Right ventricle myocardium superior (tissue), 1 donor: ENCODE data around the gene SPAG17. TPM values are rescaled to one million over a fixed set of nuclear protein-coding genes. Genes with fewer than 3 reads are reported as not detected.

ENCODE experiments used
- ATAC-seq: fragments of 200-7000 bp; cut with Tn5 transposase; one replicate; pipeline ENCODE4 v1.9.1; 2020; ENCODE audit warnings: mild to moderate bottlenecking; ENCODE audit not compliant: poor library complexity
- DNase-seq: peaks from one replicate; pipeline ENCODE4 v3.0.0-alpha.2; 2020
- intact Hi-C: fragments of 100-400 bp; cut with DNase I; formaldehyde crosslinking; loops from one replicate; pipeline ENCODE4 v1.11.2; 2022
- total RNA-seq: library from RNA; stranded (reverse); fragmentation: NEBNext Ultra II Directional; extraction: Animal tissue kit (Norgen Biotek cat#: 25700); gene quantifications from one replicate; pipeline ENCODE4 v1.2.1, GENCODE V29; 2021
- donor health status: DM: no; HTN: yes; CAD: no; lungs with severe emphysema.

Gene SPAG17
- total RNA-seq, 1 donor from 2014 or later, result not detected

GRCh38 chr1:118023199-118023598, 161.8 kb downstream of the SPAG17 start:
- intact Hi-C loops, result no loop called here
- no peak for ATAC-seq

GRCh38 chr1:118021668-118022067, 163.4 kb downstream of the SPAG17 start:
- ATAC-seq (no peak), DNase-seq (no peak)
- intact Hi-C loops, result no loop called here

More at GRCh38 chr1:118023199-118023598, 161.8 kb downstream of the SPAG17 start:
- DNase-seq, result no peak

- intact Hi-C loops, result no loop called here
- no peak for ATAC-seq
- no peak for DNase-seq
Measured at GRCh38 chr1:118018060-118018459, 167.0 kb downstream of the SPAG17 start.

GRCh38 chr1:118013938-118014337, 171.1 kb downstream of the SPAG17 start:
- no peak for ATAC-seq
- no peak for DNase-seq
- intact Hi-C loops, result no loop called here

GRCh38 chr1:118013336-118013735, 171.7 kb downstream of the SPAG17 start:
- intact Hi-C loops, result no loop called here
- ATAC-seq, result no peak
- DNase-seq, result no peak

- no peak for DNase-seq
- intact Hi-C loops, result no loop called here
- ATAC-seq, result no peak
Measured at GRCh38 chr1:118012515-118013124, 172.4 kb downstream of the SPAG17 start.

GRCh38 chr1:118008011-118008410, 177.0 kb downstream of the SPAG17 start:
- intact Hi-C loops, result no loop called here
- no peak for ATAC-seq

GRCh38 chr1:118007391-118007790, 177.6 kb downstream of the SPAG17 start:
- intact Hi-C loops, result no loop called here
- DNase-seq, result no peak
- ATAC-seq, result no peak

More at GRCh38 chr1:118008011-118008410, 177.0 kb downstream of the SPAG17 start:
- DNase-seq, result no peak

GRCh38 chr1:118004312-118004711, 180.7 kb downstream of the SPAG17 start:
- intact Hi-C loops, result no loop called here
- ATAC-seq (no peak), DNase-seq (no peak)

GRCh38 chr1:117985973-117986372, 199.1 kb downstream of the SPAG17 start:
- ATAC-seq, result no peak

GRCh38 chr1:117985239-117985638, 199.8 kb downstream of the SPAG17 start:
- DNase-seq, result no peak
- no peak for ATAC-seq
- intact Hi-C loops, result no loop called here

More at GRCh38 chr1:117985973-117986372, 199.1 kb downstream of the SPAG17 start:
- DNase-seq, result no peak
- intact Hi-C loops, result no loop called here

GRCh38 chr1:117981455-117982192, 203.4 kb downstream of the SPAG17 start:
- no peak for DNase-seq
- intact Hi-C loops, result no loop called here
- no peak for ATAC-seq

- no peak for ATAC-seq
- DNase-seq, result no peak
- intact Hi-C loops, result no loop called here
Measured at GRCh38 chr1:117976381-117976780, 208.6 kb downstream of the SPAG17 start.

GRCh38 chr1:117971777-117972176, 213.3 kb downstream of the SPAG17 start:
- DNase-seq (no peak), ATAC-seq (no peak)
- intact Hi-C loops, result no loop called here

GRCh38 chr1:117970252-117970651, 214.8 kb downstream of the SPAG17 start:
- intact Hi-C loops, result no loop called here
- no peak for ATAC-seq
- DNase-seq, result no peak

- intact Hi-C loops, result no loop called here
- no peak for ATAC-seq
- no peak for DNase-seq
Measured at GRCh38 chr1:117967881-117968280, 217.1 kb downstream of the SPAG17 start.

GRCh38 chr1:117967477-117967876, 217.6 kb downstream of the SPAG17 start:
- intact Hi-C loops, result no loop called here
- ATAC-seq (no peak), DNase-seq (no peak)

- ATAC-seq, result no peak
- intact Hi-C loops, result no loop called here
- no peak for DNase-seq
Measured at GRCh38 chr1:117964290-117965038, 220.6 kb downstream of the SPAG17 start.

- intact Hi-C loops, result no loop called here
- ATAC-seq (no peak), DNase-seq (no peak)
Measured at GRCh38 chr1:117959364-117959763, 225.7 kb downstream of the SPAG17 start.

- no peak for ATAC-seq
- intact Hi-C loops, result no loop called here
- DNase-seq, result no peak
Measured at GRCh38 chr1:117952386-117952785, 232.6 kb downstream of the SPAG17 start.
